Measurements from ENCODE around the gene MX1.

The MX1 gene

DNA sequence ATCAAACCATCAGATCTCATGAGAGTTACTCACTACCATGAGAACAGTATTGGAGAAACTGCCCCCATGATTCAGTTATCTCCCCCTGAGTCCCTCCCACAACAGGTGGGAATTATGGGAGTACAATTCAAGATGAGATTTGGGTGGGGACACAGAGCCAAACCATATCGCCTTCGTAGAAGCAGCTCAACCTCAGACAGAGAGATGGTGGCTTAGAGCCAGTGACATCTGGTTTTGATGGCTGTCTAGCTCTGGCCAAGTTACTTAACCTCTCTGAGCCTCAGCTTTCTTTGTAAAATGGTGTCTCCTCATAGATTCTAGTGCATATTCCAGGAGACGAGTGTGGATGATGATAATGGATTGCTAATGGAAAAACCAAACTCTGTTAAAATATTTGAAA lies 27.2 kb downstream of the MX1 start:
- Histone ChIP-seq H3K9me3 (ENCODE audit: control insufficient read depth, insufficient read depth, low read length) (no peaks in the 10 kb centered on the region), H3K4me3 (ENCODE audit: low read depth, low read length) (no peak overlapping the region), H3K9ac (ENCODE audit: low read depth, low read length) (no peak overlapping the region), H3K36me3 (ENCODE audit: control insufficient read depth, insufficient read depth, low read length) (no peaks in the 10 kb centered on the region), H3K4me1 (ENCODE audit: control insufficient read depth, insufficient read depth, low read length) (peaks cover 7% of the 10 kb centered on the region), H3K27me3 (ENCODE audit: control insufficient read depth, insufficient read depth, low read length) (no peaks in the 10 kb centered on the region)

DNA sequence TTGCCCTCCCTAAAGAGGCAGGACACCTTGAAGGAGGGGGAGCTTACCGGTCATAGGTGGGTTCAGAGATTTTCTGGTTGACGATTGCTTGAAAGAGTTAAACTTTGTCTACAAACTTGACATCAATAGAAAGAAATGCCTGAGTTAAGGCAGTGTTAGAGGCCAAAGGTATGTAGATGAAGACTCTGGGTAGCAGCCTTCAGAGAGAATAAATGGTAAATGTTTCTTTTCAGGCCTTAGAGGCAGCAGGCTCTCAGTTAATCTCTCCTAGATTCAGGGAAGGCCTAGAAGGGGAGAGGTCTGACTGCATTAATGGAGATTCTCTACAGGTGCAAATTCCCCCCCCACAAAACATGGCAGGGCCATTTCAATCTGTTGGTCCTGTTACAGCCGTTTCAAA lies 27.7 kb downstream of the MX1 start:
- Histone ChIP-seq H3K4me1 (ENCODE audit: control insufficient read depth, insufficient read depth, low read length) (peaks cover 7% of the 10 kb centered on the region), H3K27me3 (ENCODE audit: control insufficient read depth, insufficient read depth, low read length) (no peaks in the 10 kb centered on the region), H3K36me3 (ENCODE audit: control insufficient read depth, insufficient read depth, low read length) (no peaks in the 10 kb centered on the region), H3K4me3 (ENCODE audit: low read depth, low read length) (no peak overlapping the region), H3K9ac (ENCODE audit: low read depth, low read length) (no peak overlapping the region), H3K9me3 (ENCODE audit: control insufficient read depth, insufficient read depth, low read length) (no peaks in the 10 kb centered on the region)

DNA sequence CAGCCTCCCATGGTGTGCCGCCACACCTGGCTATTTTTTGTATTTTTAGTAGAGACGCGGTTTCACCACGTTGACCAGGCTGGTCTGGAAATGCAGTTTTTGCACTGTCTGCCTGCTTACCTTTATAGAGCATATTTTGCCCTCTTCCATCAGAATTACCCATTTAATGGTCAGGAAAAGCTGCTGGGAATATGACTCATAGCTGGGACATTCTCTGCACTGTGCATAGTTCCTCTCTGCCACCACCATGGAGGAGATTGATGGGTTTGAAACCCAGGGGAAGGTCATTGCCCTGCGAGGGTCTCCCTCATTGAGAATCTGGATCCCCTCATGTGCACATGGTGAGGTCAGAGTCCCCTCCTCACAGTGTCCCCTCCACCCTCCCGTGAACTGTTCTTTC lies 32.1 kb downstream of the MX1 start:
- H3K4me3 ChIP-seq (ENCODE audit: low read depth, low read length): no peak overlapping the region
- H3K36me3 ChIP-seq (ENCODE audit: control insufficient read depth, insufficient read depth, low read length): no peaks in the 10 kb centered on the region
- H3K27me3 ChIP-seq (ENCODE audit: control insufficient read depth, insufficient read depth, low read length): no peaks in the 10 kb centered on the region
- no peaks in the 10 kb centered on the region for H3K9me3 ChIP-seq (ENCODE audit: control insufficient read depth, insufficient read depth, low read length)
- H3K4me1 ChIP-seq (ENCODE audit: control insufficient read depth, insufficient read depth, low read length): peaks cover 10% of the 10 kb centered on the region
- no peak overlapping the region for H3K9ac ChIP-seq (ENCODE audit: low read depth, low read length)

DNA sequence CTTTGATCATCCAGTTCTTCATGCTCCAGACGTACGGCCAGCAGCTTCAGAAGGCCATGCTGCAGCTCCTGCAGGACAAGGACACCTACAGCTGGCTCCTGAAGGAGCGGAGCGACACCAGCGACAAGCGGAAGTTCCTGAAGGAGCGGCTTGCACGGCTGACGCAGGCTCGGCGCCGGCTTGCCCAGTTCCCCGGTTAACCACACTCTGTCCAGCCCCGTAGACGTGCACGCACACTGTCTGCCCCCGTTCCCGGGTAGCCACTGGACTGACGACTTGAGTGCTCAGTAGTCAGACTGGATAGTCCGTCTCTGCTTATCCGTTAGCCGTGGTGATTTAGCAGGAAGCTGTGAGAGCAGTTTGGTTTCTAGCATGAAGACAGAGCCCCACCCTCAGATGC lies 32.5 kb downstream of the MX1 start:
- no peaks in the 10 kb centered on the region for H3K9me3 ChIP-seq (ENCODE audit: control insufficient read depth, insufficient read depth, low read length)
- no peaks in the 10 kb centered on the region for H3K27me3 ChIP-seq (ENCODE audit: control insufficient read depth, insufficient read depth, low read length)
- no peaks in the 10 kb centered on the region for H3K36me3 ChIP-seq (ENCODE audit: control insufficient read depth, insufficient read depth, low read length)
- H3K4me3 ChIP-seq (ENCODE audit: low read depth, low read length): no peak overlapping the region
- H3K9ac ChIP-seq (ENCODE audit: low read depth, low read length): no peak overlapping the region
- peaks cover 7% of the 10 kb centered on the region for H3K4me1 ChIP-seq (ENCODE audit: control insufficient read depth, insufficient read depth, low read length)

DNA sequence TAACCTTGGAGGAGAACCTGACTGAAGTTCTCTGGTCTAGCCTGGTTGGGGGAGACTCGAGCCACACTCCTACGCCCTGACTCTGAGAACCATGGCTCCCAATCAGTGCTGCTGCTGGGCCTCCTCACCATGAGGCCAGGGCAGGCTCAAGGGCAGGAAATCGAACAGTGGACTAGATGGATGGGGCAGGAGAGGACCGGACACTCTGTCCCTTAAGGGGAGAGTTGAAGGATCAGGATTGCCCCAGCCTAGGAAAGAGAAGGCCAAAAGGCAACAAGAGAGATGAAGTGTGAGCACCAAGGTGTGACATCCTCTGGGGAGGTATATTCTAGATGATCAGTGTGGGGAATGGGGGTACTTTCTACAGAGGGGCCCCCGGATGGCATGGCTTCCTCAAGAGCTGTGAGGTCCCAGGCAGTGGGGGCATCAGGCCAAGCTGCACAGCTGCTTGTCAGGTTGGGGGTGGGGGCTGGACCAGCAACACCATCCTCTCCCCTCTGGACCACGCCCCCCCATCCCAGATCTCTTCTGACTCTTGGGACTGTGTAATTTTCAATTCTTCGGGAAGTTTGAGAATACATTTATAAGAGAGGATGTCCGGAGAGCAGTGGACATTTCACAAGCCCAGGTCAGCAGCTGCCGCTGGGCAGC lies 34.0 kb downstream of the MX1 start:
- Histone ChIP-seq H3K4me1 (ENCODE audit: control insufficient read depth, insufficient read depth, low read length) (peaks cover 3% of the 10 kb centered on the region), H3K9ac (ENCODE audit: low read depth, low read length) (no peak overlapping the region), H3K4me3 (ENCODE audit: low read depth, low read length) (no peak overlapping the region), H3K9me3 (ENCODE audit: control insufficient read depth, insufficient read depth, low read length) (no peaks in the 10 kb centered on the region), H3K27me3 (ENCODE audit: control insufficient read depth, insufficient read depth, low read length) (no peaks in the 10 kb centered on the region), H3K36me3 (ENCODE audit: control insufficient read depth, insufficient read depth, low read length) (peaks cover 7% of the 10 kb centered on the region)

DNA sequence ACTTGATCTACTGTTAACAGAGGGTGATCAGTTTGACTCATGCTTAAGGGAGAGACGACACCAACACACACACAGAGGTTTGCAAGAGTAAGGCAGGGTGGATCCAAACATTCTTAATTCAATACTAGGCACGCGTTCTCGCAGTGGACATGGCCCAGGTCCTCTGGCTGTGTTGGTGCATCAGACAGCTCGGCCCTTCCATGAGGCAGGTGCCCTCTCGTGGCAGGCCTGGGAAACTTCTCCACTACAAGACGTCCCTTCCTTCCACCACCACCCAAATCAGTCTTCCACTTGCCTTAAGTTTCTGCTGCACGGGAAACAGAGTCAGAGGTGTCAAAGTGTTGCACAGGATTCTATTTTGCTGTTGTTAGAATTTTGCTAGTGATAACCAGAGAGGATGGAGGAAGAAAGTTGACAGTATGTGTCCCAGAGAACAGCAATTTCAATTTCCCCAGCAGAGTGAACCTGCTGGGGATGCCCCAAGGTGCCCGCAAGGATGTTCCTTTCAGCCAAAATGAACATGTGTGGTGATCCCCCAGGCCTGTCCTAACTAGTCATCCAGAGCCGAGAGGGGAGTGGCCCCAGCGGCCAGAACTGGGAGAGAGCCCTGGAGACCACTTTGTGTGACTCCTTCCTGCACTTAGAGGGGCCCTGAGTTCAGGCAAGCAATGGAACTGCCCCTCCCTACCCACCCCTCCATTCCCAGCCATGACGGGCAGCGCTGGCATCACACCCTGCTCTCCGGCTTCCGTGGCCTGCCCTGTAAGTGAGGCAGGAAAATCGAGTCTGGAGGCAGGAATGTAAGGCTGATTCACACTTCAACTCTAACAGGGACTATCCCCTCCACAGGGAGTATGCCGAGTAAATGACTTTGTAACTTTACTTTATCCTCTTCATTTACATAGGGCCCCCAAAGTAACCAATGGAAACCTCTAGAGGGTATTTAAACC lies 34.8 kb downstream of the MX1 start:
- H3K27me3 ChIP-seq (ENCODE audit: control insufficient read depth, insufficient read depth, low read length): no peaks in the 10 kb centered on the region
- no peak overlapping the region for H3K9ac ChIP-seq (ENCODE audit: low read depth, low read length)
- H3K4me3 ChIP-seq (ENCODE audit: low read depth, low read length): no peak overlapping the region
- H3K9me3 ChIP-seq (ENCODE audit: control insufficient read depth, insufficient read depth, low read length): no peaks in the 10 kb centered on the region
- peaks cover 3% of the 10 kb centered on the region for H3K4me1 ChIP-seq (ENCODE audit: control insufficient read depth, insufficient read depth, low read length)
- H3K36me3 ChIP-seq (ENCODE audit: control insufficient read depth, insufficient read depth, low read length): peaks cover 7% of the 10 kb centered on the region

DNA sequence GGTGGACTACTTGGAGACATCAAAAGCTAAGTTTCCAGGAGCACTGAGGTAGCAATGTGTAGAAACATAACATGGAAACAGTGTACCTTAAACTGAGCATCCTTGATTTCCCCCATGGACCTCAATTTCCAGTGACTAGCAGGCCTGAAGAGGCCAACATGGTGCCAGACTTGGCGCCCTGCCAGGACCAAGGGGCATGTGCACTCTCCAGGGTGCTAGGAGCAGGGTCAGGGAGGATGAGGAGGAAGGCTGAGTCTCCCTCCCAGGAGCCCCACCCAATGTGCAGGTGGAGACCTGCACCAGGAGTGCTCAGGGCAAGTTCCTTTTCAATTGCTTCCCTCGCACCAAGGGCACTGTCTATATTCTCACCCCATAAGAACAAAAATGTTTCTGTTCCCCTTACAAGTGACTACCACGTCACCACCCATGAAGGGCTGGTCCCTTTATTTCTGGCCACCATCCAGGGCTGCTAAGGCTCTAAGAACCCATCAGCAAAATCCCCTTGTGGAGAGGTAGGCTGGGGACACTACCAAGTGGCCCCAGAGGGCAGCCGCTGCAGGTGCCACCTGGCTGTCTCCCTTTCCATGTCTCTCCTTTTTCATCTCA lies 39.2 kb downstream of the MX1 start:
- peaks cover 3% of the 10 kb centered on the region for H3K4me1 ChIP-seq (ENCODE audit: control insufficient read depth, insufficient read depth, low read length)
- H3K9ac ChIP-seq (ENCODE audit: low read depth, low read length): no peak overlapping the region
- H3K36me3 ChIP-seq (ENCODE audit: control insufficient read depth, insufficient read depth, low read length): peaks cover 21% of the 10 kb centered on the region

DNA sequence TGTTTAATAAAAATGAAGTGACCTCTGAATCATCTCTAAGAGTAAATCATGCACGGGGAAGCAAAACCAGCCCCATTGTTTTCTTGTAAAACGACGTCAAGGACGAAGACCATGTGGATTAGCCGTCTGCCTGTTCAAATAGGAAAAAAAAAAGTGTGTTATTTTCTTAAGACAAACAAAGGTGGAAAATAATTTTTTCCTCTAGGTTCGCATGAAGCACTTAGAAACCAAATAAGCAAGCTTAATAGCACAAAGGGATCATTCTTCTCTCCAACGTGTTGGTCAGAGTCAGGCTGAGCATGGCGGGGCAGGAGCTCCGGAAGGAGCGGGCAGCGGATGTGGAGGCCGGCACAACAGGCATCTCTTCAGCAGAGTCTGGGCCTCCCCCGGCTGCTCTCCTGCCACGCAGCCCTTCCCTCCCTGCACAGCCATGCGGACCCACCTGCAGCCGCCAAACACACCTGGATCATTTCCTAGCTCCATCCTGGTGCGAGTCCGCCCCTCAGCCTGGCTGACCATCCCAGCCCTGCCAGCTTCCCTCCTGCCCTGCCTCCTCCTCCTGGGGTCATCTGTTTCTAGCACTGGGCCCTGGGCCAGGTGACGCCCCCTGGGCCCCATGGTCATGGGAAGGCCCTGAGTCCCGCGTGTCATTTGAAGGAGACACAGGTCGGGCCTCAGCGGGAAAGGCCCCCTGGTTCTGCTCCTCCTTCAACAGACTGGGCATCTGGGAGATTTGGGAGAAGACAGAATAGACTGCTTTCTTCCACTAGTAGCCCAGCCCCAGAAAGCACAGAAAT lies 40.2 kb downstream of the MX1 start:
- Histone ChIP-seq H3K36me3 (ENCODE audit: control insufficient read depth, insufficient read depth, low read length) (peaks cover 26% of the 10 kb centered on the region), H3K27me3 (ENCODE audit: control insufficient read depth, insufficient read depth, low read length) (no peaks in the 10 kb centered on the region), H3K9ac (ENCODE audit: low read depth, low read length) (no peak overlapping the region), H3K9me3 (ENCODE audit: control insufficient read depth, insufficient read depth, low read length) (no peaks in the 10 kb centered on the region), H3K4me1 (ENCODE audit: control insufficient read depth, insufficient read depth, low read length) (no peaks in the 10 kb centered on the region), H3K4me3 (ENCODE audit: low read depth, low read length) (no peak overlapping the region)

More for the DNA sequence above, 39.2 kb downstream of the MX1 start:
- H3K27me3 ChIP-seq (ENCODE audit: control insufficient read depth, insufficient read depth, low read length): no peaks in the 10 kb centered on the region
- H3K9me3 ChIP-seq (ENCODE audit: control insufficient read depth, insufficient read depth, low read length): no peaks in the 10 kb centered on the region
- H3K4me3 ChIP-seq (ENCODE audit: low read depth, low read length): no peak overlapping the region

DNA sequence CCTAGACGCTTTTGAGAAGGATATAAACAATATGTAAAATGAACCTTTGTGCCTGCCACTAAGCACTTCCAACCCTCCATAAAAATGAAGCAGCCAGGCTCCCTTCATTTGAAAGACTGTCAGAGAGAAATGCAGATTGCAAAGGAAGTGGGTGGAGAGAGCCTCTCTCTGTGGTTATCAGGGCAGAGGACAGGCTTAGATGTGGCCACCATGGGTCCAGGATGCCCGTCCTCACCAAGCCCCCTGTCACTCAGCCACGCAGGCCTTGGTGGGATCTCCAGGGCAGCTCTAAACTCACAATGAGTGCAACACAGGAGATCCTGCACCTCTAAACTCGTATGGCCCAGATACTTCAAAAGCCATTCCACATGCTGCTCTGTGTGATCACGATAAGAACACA lies 44.0 kb downstream of the MX1 start:
- Histone ChIP-seq H3K4me1 (ENCODE audit: control insufficient read depth, insufficient read depth, low read length) (no peaks in the 10 kb centered on the region), H3K4me3 (ENCODE audit: low read depth, low read length) (no peak overlapping the region), H3K36me3 (ENCODE audit: control insufficient read depth, insufficient read depth, low read length) (peaks cover 30% of the 10 kb centered on the region), H3K9me3 (ENCODE audit: control insufficient read depth, insufficient read depth, low read length) (no peaks in the 10 kb centered on the region), H3K27me3 (ENCODE audit: control insufficient read depth, insufficient read depth, low read length) (no peaks in the 10 kb centered on the region), H3K9ac (ENCODE audit: low read depth, low read length) (no peak overlapping the region)

DNA sequence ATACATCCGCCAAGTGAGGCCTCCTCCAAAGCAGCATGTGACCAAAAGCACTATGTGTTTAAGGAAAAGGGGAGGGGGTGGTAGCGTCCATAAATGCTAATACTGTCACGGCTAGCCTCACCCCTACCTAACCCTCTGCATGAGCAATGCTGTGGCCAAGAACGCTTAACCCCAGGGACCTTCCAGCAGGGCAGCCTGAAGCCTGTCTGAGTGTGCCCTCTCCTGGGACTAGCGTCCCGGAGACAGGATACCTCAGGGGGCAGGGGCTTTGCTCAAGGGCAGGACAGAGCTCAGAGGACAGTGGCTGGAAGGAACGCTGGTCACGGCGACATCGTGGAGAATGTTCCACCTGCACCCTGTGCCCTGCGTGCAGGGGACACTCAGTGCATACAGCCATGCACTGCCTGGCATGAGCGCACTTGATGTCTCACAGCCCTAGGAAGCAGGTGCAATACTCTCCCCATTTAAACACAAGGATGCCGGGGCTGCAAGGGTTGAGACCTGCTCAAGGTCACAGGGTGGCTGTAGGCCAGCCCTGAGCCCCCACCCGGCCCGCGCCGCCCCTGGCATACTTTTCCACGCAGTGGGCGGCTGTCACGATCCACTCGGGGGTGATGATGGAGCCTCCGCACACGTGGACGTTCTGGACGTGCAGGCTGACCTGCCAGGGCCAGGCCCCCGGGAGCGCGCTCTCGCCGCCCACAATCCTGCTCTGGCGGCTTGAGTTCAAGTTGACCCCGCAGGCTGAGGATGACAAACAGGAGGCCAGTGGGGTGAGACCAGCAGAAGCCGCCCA lies 46.9 kb downstream of the MX1 start:
- no peak overlapping the region for H3K9ac ChIP-seq (ENCODE audit: low read depth, low read length)
- no peaks in the 10 kb centered on the region for H3K27me3 ChIP-seq (ENCODE audit: control insufficient read depth, insufficient read depth, low read length)
- no peak overlapping the region for H3K4me3 ChIP-seq (ENCODE audit: low read depth, low read length)
- H3K4me1 ChIP-seq (ENCODE audit: control insufficient read depth, insufficient read depth, low read length): peaks cover 11% of the 10 kb centered on the region
- no peaks in the 10 kb centered on the region for H3K9me3 ChIP-seq (ENCODE audit: control insufficient read depth, insufficient read depth, low read length)
- peaks cover 28% of the 10 kb centered on the region for H3K36me3 ChIP-seq (ENCODE audit: control insufficient read depth, insufficient read depth, low read length)
